Choroid plexus epithelial cell (primary cell): ENCODE measurements around the gene FBXW8.

Source experiments
- DNase-seq: peaks from one replicate; pipeline ENCODE4 v3.0.0-alpha.2; 2010; ENCODE audit warnings: low read depth
- H3K4me3 ChIP-seq: 2 replicates; pipeline ENCODE4 v1.5.1; 2011; ENCODE audit warnings: low read depth, mild to moderate bottlenecking, control low read depth, low read length, moderate library complexity
- CTCF ChIP-seq: conservative IDR thresholded peaks from 2 replicates; pipeline ENCODE4 v1.5.1; 2011; ENCODE audit warnings: low read depth, mild to moderate bottlenecking, control low read depth, inconsistent platforms, low read length, moderate library complexity

The FBXW8 gene

GRCh38 chr12:117044790-117045159, 134.0 kb downstream of the FBXW8 start:
- no peak overlapping the region for H3K4me3 ChIP-seq
- no peak for TF ChIP-seq CTCF

GRCh38 chr12:117045160-117046010, 134.6 kb downstream of the FBXW8 start:
- no peak for TF ChIP-seq CTCF
- no peak for DNase-seq
- H3K4me3 ChIP-seq, result no peak overlapping the region

More at GRCh38 chr12:117044790-117045159, 134.0 kb downstream of the FBXW8 start:
- no peak for DNase-seq

- DNase-seq, result no peak
- peak; percentile 23 for TF ChIP-seq CTCF
- no peak overlapping the region for H3K4me3 ChIP-seq
Measured at GRCh38 chr12:117046011-117046369, 135.2 kb downstream of the FBXW8 start.

DNA sequence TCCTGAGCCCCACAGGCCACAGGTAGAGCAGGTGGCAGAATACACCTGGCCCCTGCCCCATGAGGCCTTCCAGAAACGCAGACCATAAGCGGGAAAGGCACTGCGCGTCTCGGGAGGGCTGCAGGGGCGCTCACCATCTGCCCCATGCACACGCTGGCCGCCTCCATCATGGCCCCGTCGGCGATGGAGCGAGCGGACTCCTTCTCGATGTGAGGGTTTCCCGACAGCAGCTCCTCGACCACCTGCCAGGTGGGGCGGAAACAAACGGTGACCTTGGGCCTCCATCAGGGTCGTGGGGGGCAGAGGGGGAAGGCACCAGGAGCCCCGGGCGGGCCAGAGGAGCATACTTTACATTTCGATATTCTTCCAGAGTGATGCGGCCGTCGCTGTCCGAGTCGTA, 135.7 kb downstream of the FBXW8 start:
- H3K4me3 ChIP-seq, result no peak overlapping the region
- DNase-seq, result no peak
- no peak for TF ChIP-seq CTCF

DNA sequence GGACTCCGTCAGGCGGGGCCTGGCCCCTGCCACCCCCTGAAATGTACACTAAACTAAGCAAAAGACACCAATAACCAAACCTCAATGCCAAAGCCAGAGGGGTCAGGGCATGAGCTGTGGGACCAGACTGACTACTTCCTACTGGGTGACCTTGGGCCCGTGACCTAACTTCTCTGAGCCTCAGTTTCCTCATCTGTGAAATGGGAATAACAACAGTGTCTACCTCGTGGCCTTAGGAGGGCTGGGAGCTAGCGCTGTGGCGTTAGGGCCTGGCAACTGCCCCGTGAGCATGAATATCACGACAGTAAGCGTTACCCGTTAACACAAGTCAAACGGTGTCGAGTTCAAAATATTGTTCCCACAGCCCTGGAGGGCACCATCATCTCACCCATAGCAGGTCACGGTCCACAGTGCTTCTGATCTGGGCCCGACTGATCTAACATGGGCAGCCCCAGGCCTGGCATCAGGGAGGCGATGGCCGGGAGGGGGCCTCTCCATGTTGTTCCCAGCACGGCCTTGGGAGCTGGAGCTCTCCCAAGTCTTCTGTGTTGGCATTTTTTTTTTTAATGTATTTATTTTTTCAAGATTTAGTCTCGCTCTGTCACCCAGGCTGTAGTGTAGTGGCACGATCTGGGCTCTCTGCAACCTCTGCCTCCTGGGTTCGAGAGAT, 136.2 kb downstream of the FBXW8 start:
- no peak overlapping the region for H3K4me3 ChIP-seq
- no peak for TF ChIP-seq CTCF
- DNase-seq, result no peak

GRCh38 chr12:117047810-117048584, 137.2 kb downstream of the FBXW8 start:
- DNase-seq, result peak; percentile 74
- no peak for TF ChIP-seq CTCF
- H3K4me3 ChIP-seq, result no peak overlapping the region
